Left ventricle myocardium inferior (tissue), 1 donor: Measurements from ENCODE around the gene STING1. TPM values are rescaled to one million over a fixed set of nuclear protein-coding genes. Genes with fewer than 3 reads are reported as not detected.

Experiments
- DNase-seq: peaks from one replicate; pipeline ENCODE4 v3.0.0-alpha.2; 2020
- H3K27ac ChIP-seq: fragments of 200-600 bp; replicated peaks from 2 replicates; pipeline ENCODE4 v1.8.0; 2021
- H3K27me3 ChIP-seq: fragments of 200-600 bp; 2 replicates; pipeline ENCODE4 v1.8.0; 2021; ENCODE audit warnings: low read depth
- H3K36me3 ChIP-seq: fragments of 200-600 bp; 2 replicates; pipeline ENCODE4 v1.8.0; 2021
- H3K4me1 ChIP-seq: fragments of 200-600 bp; 2 replicates; pipeline ENCODE4 v1.8.0; 2021
- H3K4me3 ChIP-seq: fragments of 200-600 bp; 2 replicates; pipeline ENCODE4 v1.8.0; 2021; ENCODE audit warnings: mild to moderate bottlenecking, moderate library complexity
- H3K9me3 ChIP-seq: fragments of 200-600 bp; replicated peaks from 2 replicates; pipeline ENCODE4 v1.8.0; 2021
- CTCF ChIP-seq: fragments of 200-600 bp; IDR thresholded peaks from 2 replicates; pipeline ENCODE4 v1.8.0; 2021; ENCODE audit warnings: antibody characterized with exemption, mild to moderate bottlenecking, borderline replicate concordance
- intact Hi-C: fragments of 100-400 bp; cut with micrococcal nuclease; formaldehyde crosslinking; loops from one replicate; pipeline ENCODE4 v1.11.0; 2022
- total RNA-seq: library from RNA; stranded (reverse); fragmentation: NEBNext Ultra II Directional; extraction: Animal tissue kit (Norgen Biotek cat#: 25700); gene quantifications from one replicate; pipeline ENCODE4 v1.2.1, GENCODE V29; 2021
- donor health status: DM: no; HTN: yes; CAD: no; lungs with severe emphysema.

STING1 gene
- total RNA-seq, 1 donor from 2014 or later: 55.3 TPM

GRCh38 chr5:139470821-139471300 is 11.7 kb downstream of the STING1 start, which contains the start of gene SMIM33:
Gene SMIM33, plus strand, starts transcription at chr5:139471004. Its CDS starts 118 bp downstream, at chr5:139471122.
- H3K9me3 ChIP-seq: no peaks in the 10 kb centered on the region
- no peak for TF ChIP-seq CTCF
- H3K36me3 ChIP-seq: peaks cover 4% of the 10 kb centered on the region
- H3K4me3 ChIP-seq: no peak within 1 kb of the TSS
- DNase-seq: no peak
- H3K27ac ChIP-seq: no peak within 1 kb of the TSS
- intact Hi-C loops: no loop called here
- H3K27me3 ChIP-seq: no peaks in the 10 kb centered on the region
- H3K4me1 ChIP-seq: peaks cover 38% of the 10 kb centered on the region

GRCh38 chr5:139468421-139468931 is 14.1 kb downstream of the STING1 start:
- Histone ChIP-seq H3K27ac (no peak overlapping the region), H3K36me3 (no peaks in the 10 kb centered on the region), H3K27me3 (no peaks in the 10 kb centered on the region), H3K4me3 (no peak overlapping the region), H3K4me1 (peaks cover 18% of the 10 kb centered on the region), H3K9me3 (no peaks in the 10 kb centered on the region)
- intact Hi-C loops: no loop called here
- no peak for TF ChIP-seq CTCF
- DNase-seq: no peak

GRCh38 chr5:139462586-139463276 is 19.8 kb downstream of the STING1 start, which contains the start of gene ECSCR:
Gene ECSCR, minus strand, starts transcription at chr5:139462743. Its CDS starts 73 bp downstream, at chr5:139462670.
- Histone ChIP-seq H3K36me3 (no peaks in the 10 kb centered on the region), H3K27ac (peak within 1 kb of the TSS; percentile 91), H3K4me3 (peak within 1 kb of the TSS; percentile 69), H3K27me3 (no peaks in the 10 kb centered on the region), H3K4me1 (peaks cover 41% of the 10 kb centered on the region), H3K9me3 (no peaks in the 10 kb centered on the region)
- intact Hi-C loops: no loop called here
- TF ChIP-seq CTCF: no peak
- peak; percentile 55 for DNase-seq

GRCh38 chr5:139461698-139462097 is 20.9 kb downstream of the STING1 start:
- Histone ChIP-seq H3K36me3 (peaks cover 4% of the 10 kb centered on the region), H3K9me3 (no peaks in the 10 kb centered on the region), H3K27ac (peak overlapping the region; percentile 91), H3K4me3 (peak overlapping the region; percentile 69), H3K27me3 (no peaks in the 10 kb centered on the region), H3K4me1 (peaks cover 41% of the 10 kb centered on the region)
- intact Hi-C loops: no loop called here
- DNase-seq: no peak
- no peak for TF ChIP-seq CTCF

GRCh38 chr5:139461176-139461575 is 21.4 kb downstream of the STING1 start:
- DNase-seq: no peak
- H3K4me3 ChIP-seq: peak overlapping the region; percentile 69
- peak overlapping the region; percentile 91 for H3K27ac ChIP-seq
- H3K36me3 ChIP-seq: peaks cover 4% of the 10 kb centered on the region
- H3K9me3 ChIP-seq: no peaks in the 10 kb centered on the region
- H3K27me3 ChIP-seq: no peaks in the 10 kb centered on the region
- intact Hi-C loops: no loop called here
- TF ChIP-seq CTCF: no peak
- peaks cover 41% of the 10 kb centered on the region for H3K4me1 ChIP-seq
